ENCODE data around the gene CDH4. TPM values are rescaled to one million over a fixed set of nuclear protein-coding genes. Genes with fewer than 3 reads are reported as not detected.

The CDH4 gene
- total and polyA plus RNA-seq, 10 donors: 0.30 to 20.1 (median 7.7) TPM

DNA sequence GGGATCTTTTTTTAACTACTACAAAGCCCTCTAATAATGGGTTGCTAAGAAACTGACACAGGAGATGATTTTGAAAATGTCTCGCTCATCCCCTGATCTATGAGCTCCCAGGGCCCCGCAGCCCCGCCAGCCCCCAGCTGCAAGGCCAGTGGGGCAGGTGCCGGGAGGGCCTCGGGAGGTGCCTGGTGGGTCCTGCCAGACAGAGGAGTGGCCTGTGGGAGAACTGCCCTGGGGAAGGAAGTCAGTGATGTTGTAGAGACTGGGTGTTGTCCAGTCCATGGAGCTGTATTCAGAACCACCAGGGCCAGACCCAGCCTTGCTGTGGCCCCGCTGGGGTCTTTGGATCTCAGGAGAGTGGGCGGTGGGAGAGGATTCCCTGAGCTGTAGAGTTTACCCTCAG lies 554.9 kb downstream of the CDH4 start:
- intact Hi-C loops (cut with DNase I; ENCODE audit: low total_unique reads): no loop called here
- DNase-seq: peak; percentile 48
- Histone ChIP-seq H3K27me3 (replicated peaks in 1 of 7) (peaks cover 0 to 35% (median 0%) of the 10 kb centered on the region in 7 donors), H3K36me3 (no peaks in the 10 kb centered on the region), H3K27ac (no peak overlapping the region), H3K9me3 (no peaks in the 10 kb centered on the region), H3K4me3 (no peak overlapping the region), H3K4me1 (peaks cover 0 to 9% (median 0%) of the 10 kb centered on the region in 6 donors)
- no peak for TF ChIP-seq POLR2A (IDR thresholded peaks at IDR 0.05)
- WGBS, 5 donors: 78 to 89% (median 83%) methylated on average over 7 of the region's 7 CpGs

DNA sequence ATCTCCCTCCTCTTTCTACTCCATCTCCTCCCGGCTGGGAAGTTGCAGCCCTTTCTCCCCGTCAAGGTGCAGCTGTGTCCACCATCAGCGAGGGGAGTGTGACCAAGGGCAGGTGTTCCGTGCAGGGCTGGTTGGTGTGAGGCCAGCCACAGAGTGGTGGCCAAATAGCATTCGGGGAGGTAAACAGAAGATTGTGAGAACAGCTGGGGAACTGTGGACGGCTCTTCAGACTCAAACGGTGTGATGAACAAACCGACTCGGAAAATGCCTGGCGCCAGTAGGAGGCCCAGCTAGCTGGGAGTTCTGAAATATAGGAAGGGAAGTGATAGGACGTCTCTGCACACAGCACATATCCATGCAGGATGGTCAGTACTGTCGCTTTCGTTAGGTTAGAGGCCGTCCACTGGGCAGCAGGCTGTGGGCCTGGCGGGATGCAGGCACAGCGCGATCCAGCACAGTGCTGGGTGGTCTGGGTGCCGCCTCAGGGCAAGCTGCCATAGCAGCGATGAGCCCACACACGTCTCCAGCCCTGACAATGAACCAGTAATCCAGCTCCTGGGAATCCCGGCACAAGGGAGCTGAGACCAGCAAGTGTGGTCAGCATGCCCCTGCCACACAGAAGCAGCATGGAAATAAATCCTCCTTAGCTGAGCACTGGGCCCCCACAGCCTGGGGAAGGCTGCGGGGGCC lies 555.6 kb downstream of the CDH4 start:
- Histone ChIP-seq H3K36me3 (no peaks in the 10 kb centered on the region), H3K9me3 (no peaks in the 10 kb centered on the region), H3K4me3 (no peak overlapping the region), H3K4me1 (peaks cover 0 to 9% (median 0%) of the 10 kb centered on the region in 6 donors), H3K27ac (no peak overlapping the region), H3K27me3 (replicated peaks in 1 of 7) (peaks cover 0 to 28% (median 0%) of the 10 kb centered on the region in 7 donors)
- peak; percentile 48 for DNase-seq
- WGBS, 5 donors: 86 to 90% (median 88%) methylated on average over 22 of the region's 22 CpGs
- intact Hi-C loops (cut with DNase I; ENCODE audit: low total_unique reads): no loop called here
- TF ChIP-seq, protein P1, sequence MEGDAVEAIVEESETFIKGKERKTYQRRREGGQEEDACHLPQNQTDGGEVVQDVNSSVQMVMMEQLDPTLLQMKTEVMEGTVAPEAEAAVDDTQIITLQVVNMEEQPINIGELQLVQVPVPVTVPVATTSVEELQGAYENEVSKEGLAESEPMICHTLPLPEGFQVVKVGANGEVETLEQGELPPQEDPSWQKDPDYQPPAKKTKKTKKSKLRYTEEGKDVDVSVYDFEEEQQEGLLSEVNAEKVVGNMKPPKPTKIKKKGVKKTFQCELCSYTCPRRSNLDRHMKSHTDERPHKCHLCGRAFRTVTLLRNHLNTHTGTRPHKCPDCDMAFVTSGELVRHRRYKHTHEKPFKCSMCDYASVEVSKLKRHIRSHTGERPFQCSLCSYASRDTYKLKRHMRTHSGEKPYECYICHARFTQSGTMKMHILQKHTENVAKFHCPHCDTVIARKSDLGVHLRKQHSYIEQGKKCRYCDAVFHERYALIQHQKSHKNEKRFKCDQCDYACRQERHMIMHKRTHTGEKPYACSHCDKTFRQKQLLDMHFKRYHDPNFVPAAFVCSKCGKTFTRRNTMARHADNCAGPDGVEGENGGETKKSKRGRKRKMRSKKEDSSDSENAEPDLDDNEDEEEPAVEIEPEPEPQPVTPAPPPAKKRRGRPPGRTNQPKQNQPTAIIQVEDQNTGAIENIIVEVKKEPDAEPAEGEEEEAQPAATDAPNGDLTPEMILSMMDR (IDR thresholded peaks at IDR 0.05 in 8 of 11, conservative IDR thresholded peaks at IDR 0.05 in 3 of 11): no peak
- TF ChIP-seq POLR2A (IDR thresholded peaks at IDR 0.05) (no peak), POLR2AphosphoS5 (IDR thresholded peaks at IDR 0.05) (no peak)

DNA sequence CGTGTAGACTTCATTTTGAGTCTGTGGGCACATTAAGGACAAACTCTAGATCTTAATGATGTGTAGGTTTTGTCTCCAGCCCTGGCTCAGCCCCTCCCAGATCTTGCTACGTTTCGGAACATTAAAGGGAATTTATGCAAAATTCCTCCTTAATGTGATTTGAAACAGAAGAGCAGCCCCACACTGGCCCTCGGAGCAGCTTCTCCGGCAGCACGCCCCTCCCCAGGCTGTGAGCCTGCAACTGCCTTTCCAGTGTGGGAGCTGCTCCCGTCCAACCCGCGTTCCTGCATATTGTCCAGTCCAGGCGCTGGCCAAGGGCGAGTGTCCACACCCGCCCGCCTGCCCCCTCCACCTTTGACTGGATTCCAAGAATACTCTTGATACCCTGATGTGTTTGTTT lies 556.4 kb downstream of the CDH4 start:
- 66 to 84% (median 70%) methylated on average over 13 of the region's 13 CpGs for WGBS, 5 donors
- Histone ChIP-seq H3K4me3 (no peak overlapping the region), H3K4me1 (peaks cover 0 to 9% (median 0%) of the 10 kb centered on the region in 6 donors), H3K36me3 (no peaks in the 10 kb centered on the region), H3K27me3 (replicated peaks in 1 of 7) (peaks cover 0 to 20% (median 0%) of the 10 kb centered on the region in 7 donors), H3K9me3 (no peaks in the 10 kb centered on the region), H3K27ac (no peak overlapping the region)
- DNase-seq: peak; percentile 56
- TF ChIP-seq POLR2AphosphoS5 (IDR thresholded peaks at IDR 0.05): no peak
- TF ChIP-seq, protein P1 (IDR thresholded peaks at IDR 0.05 in 8 of 11, conservative IDR thresholded peaks at IDR 0.05 in 3 of 11): no peak
- TF ChIP-seq POLR2A (IDR thresholded peaks at IDR 0.05): no peak
- intact Hi-C loops (cut with DNase I; ENCODE audit: low total_unique reads): no loop called here

DNA sequence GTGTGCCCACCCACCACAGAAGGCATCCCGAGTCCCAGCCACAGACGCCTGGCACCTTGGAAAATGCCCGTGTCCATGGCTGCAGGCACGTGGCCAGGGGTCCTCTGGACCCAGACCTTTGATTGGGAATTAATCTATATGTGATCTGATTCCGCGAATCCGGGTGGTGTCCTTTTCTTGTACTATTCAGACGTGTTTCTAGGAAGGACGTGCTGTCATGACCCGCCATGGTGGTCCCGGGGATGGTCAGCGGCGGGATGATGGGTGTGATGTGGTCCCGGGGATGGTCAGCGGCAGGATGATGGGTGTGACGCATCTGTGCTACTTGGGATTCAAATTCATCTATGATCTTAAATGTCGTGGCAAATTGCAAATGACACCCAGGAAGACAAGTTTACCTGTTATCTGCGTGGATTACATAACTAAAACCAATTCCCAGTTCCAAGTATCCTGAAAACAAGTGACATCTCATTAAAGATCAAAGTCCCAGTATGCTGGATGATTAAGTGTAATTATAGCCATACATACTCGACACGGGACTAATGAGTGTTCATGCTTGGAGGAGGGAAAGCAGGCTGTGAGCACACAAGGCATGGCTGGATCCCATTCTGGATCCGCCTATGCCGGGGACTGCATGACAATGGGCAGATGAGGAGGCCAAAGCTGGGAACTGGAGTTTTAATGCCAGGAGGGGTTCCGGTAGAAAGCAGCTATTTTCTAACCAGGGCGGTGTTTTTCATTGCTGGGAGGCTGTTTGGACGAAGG lies 557.1 kb downstream of the CDH4 start:
- TF ChIP-seq, protein P1 (IDR thresholded peaks at IDR 0.05 in 8 of 11, conservative IDR thresholded peaks at IDR 0.05 in 3 of 11): no peak
- TF ChIP-seq POLR2A (IDR thresholded peaks at IDR 0.05): no peak
- TF ChIP-seq POLR2AphosphoS5 (IDR thresholded peaks at IDR 0.05): no peak
- intact Hi-C loops (cut with DNase I; ENCODE audit: low total_unique reads): no loop called here
- Histone ChIP-seq H3K27me3 (replicated peaks in 1 of 7) (peaks cover 0 to 16% (median 0%) of the 10 kb centered on the region in 7 donors), H3K4me1 (peaks cover 0 to 2% (median 0%) of the 10 kb centered on the region in 6 donors), H3K27ac (no peak overlapping the region), H3K9me3 (no peaks in the 10 kb centered on the region), H3K36me3 (no peaks in the 10 kb centered on the region), H3K4me3 (no peak overlapping the region)
- WGBS, 5 donors: 86 to 91% (median 89%) methylated on average over 25 of the region's 25 CpGs
- peak; percentile 33 for DNase-seq
